Measurements from ENCODE around the gene GART.

GART gene

GRCh38 chr21:33569991-33570390 is 28.1 kb upstream of the GART start:
- DNase-seq = no peak
- H3K27ac ChIP-seq (ENCODE audit: insufficient read depth, low read length, poor library complexity, severe bottlenecking) = no peak overlapping the region

GRCh38 chr21:33568448-33568847 is 26.5 kb upstream of the GART start:
- Histone ChIP-seq H3K27ac (ENCODE audit: insufficient read depth, low read length, poor library complexity, severe bottlenecking) (no peak overlapping the region), H3K27me3 (replicated peaks; ENCODE audit: control insufficient read depth, insufficient read depth, low read length, poor library complexity, severe bottlenecking) (no peaks in the 10 kb centered on the region), H3K9me3 (ENCODE audit: control insufficient read depth, low read length) (no peaks in the 10 kb centered on the region), H3K4me3 (ENCODE audit: insufficient read depth, low read depth, low read length, poor library complexity, severe bottlenecking) (no peak overlapping the region), H3K4me1 (ENCODE audit: control insufficient read depth, insufficient read depth, low read length, poor library complexity, severe bottlenecking) (peaks cover 4% of the 10 kb centered on the region), H3K36me3 (ENCODE audit: control insufficient read depth, insufficient read depth, low read length) (peaks cover 38% of the 10 kb centered on the region)
- DNase-seq = no peak

More at GRCh38 chr21:33569991-33570390, 28.1 kb upstream of the GART start:
- Histone ChIP-seq H3K36me3 (ENCODE audit: control insufficient read depth, insufficient read depth, low read length) (peaks cover 54% of the 10 kb centered on the region), H3K27me3 (replicated peaks; ENCODE audit: control insufficient read depth, insufficient read depth, low read length, poor library complexity, severe bottlenecking) (no peaks in the 10 kb centered on the region), H3K9me3 (ENCODE audit: control insufficient read depth, low read length) (no peaks in the 10 kb centered on the region), H3K4me3 (ENCODE audit: insufficient read depth, low read depth, low read length, poor library complexity, severe bottlenecking) (no peak overlapping the region), H3K4me1 (ENCODE audit: control insufficient read depth, insufficient read depth, low read length, poor library complexity, severe bottlenecking) (peaks cover 4% of the 10 kb centered on the region)

- Histone ChIP-seq H3K4me3 (ENCODE audit: insufficient read depth, low read depth, low read length, poor library complexity, severe bottlenecking) (no peak overlapping the region), H3K36me3 (ENCODE audit: control insufficient read depth, insufficient read depth, low read length) (peaks cover 33% of the 10 kb centered on the region), H3K4me1 (ENCODE audit: control insufficient read depth, insufficient read depth, low read length, poor library complexity, severe bottlenecking) (peaks cover 4% of the 10 kb centered on the region), H3K9me3 (ENCODE audit: control insufficient read depth, low read length) (no peaks in the 10 kb centered on the region), H3K27ac (ENCODE audit: insufficient read depth, low read length, poor library complexity, severe bottlenecking) (no peak overlapping the region), H3K27me3 (replicated peaks; ENCODE audit: control insufficient read depth, insufficient read depth, low read length, poor library complexity, severe bottlenecking) (no peaks in the 10 kb centered on the region)
- no peak for DNase-seq
These were observed 26.0 kb upstream of the GART start for GRCh38 chr21:33567914-33568313.

GRCh38 chr21:33566514-33566913 is 24.6 kb upstream of the GART start:
- H3K27me3 ChIP-seq (replicated peaks; ENCODE audit: control insufficient read depth, insufficient read depth, low read length, poor library complexity, severe bottlenecking) = no peaks in the 10 kb centered on the region
- no peak for DNase-seq
- H3K4me1 ChIP-seq (ENCODE audit: control insufficient read depth, insufficient read depth, low read length, poor library complexity, severe bottlenecking) = peaks cover 4% of the 10 kb centered on the region
- no peak overlapping the region for H3K4me3 ChIP-seq (ENCODE audit: insufficient read depth, low read depth, low read length, poor library complexity, severe bottlenecking)
- H3K36me3 ChIP-seq (ENCODE audit: control insufficient read depth, insufficient read depth, low read length) = peaks cover 34% of the 10 kb centered on the region
- no peak overlapping the region for H3K27ac ChIP-seq (ENCODE audit: insufficient read depth, low read length, poor library complexity, severe bottlenecking)
- H3K9me3 ChIP-seq (ENCODE audit: control insufficient read depth, low read length) = no peaks in the 10 kb centered on the region

GRCh38 chr21:33562389-33562788 is 20.5 kb upstream of the GART start:
- DNase-seq = no peak
- H3K27me3 ChIP-seq (replicated peaks; ENCODE audit: control insufficient read depth, insufficient read depth, low read length, poor library complexity, severe bottlenecking) = no peaks in the 10 kb centered on the region
- peak overlapping the region; percentile 11 for H3K27ac ChIP-seq (ENCODE audit: insufficient read depth, low read length, poor library complexity, severe bottlenecking)
- no peaks in the 10 kb centered on the region for H3K9me3 ChIP-seq (ENCODE audit: control insufficient read depth, low read length)
- peaks cover 55% of the 10 kb centered on the region for H3K36me3 ChIP-seq (ENCODE audit: control insufficient read depth, insufficient read depth, low read length)
- no peak overlapping the region for H3K4me3 ChIP-seq (ENCODE audit: insufficient read depth, low read depth, low read length, poor library complexity, severe bottlenecking)
- peaks cover 4% of the 10 kb centered on the region for H3K4me1 ChIP-seq (ENCODE audit: control insufficient read depth, insufficient read depth, low read length, poor library complexity, severe bottlenecking)

GRCh38 chr21:33561373-33561772 is 19.5 kb upstream of the GART start:
- DNase-seq = no peak
- H3K36me3 ChIP-seq (ENCODE audit: control insufficient read depth, insufficient read depth, low read length) = peaks cover 55% of the 10 kb centered on the region
- H3K4me1 ChIP-seq (ENCODE audit: control insufficient read depth, insufficient read depth, low read length, poor library complexity, severe bottlenecking) = peaks cover 3% of the 10 kb centered on the region
- no peak overlapping the region for H3K4me3 ChIP-seq (ENCODE audit: insufficient read depth, low read depth, low read length, poor library complexity, severe bottlenecking)
- H3K27ac ChIP-seq (ENCODE audit: insufficient read depth, low read length, poor library complexity, severe bottlenecking) = no peak overlapping the region
- no peaks in the 10 kb centered on the region for H3K27me3 ChIP-seq (replicated peaks; ENCODE audit: control insufficient read depth, insufficient read depth, low read length, poor library complexity, severe bottlenecking)
- no peaks in the 10 kb centered on the region for H3K9me3 ChIP-seq (ENCODE audit: control insufficient read depth, low read length)

GRCh38 chr21:33560965-33561364 is 19.0 kb upstream of the GART start:
- H3K27me3 ChIP-seq (replicated peaks; ENCODE audit: control insufficient read depth, insufficient read depth, low read length, poor library complexity, severe bottlenecking) = no peaks in the 10 kb centered on the region
- H3K4me3 ChIP-seq (ENCODE audit: insufficient read depth, low read depth, low read length, poor library complexity, severe bottlenecking) = no peak overlapping the region
- no peaks in the 10 kb centered on the region for H3K9me3 ChIP-seq (ENCODE audit: control insufficient read depth, low read length)
- no peak for DNase-seq
- H3K4me1 ChIP-seq (ENCODE audit: control insufficient read depth, insufficient read depth, low read length, poor library complexity, severe bottlenecking) = no peaks in the 10 kb centered on the region
- H3K36me3 ChIP-seq (ENCODE audit: control insufficient read depth, insufficient read depth, low read length) = peaks cover 57% of the 10 kb centered on the region
- no peak overlapping the region for H3K27ac ChIP-seq (ENCODE audit: insufficient read depth, low read length, poor library complexity, severe bottlenecking)

GRCh38 chr21:33559813-33560212 is 17.9 kb upstream of the GART start:
- Histone ChIP-seq H3K27ac (ENCODE audit: insufficient read depth, low read length, poor library complexity, severe bottlenecking) (no peak overlapping the region), H3K9me3 (ENCODE audit: control insufficient read depth, low read length) (no peaks in the 10 kb centered on the region), H3K4me1 (ENCODE audit: control insufficient read depth, insufficient read depth, low read length, poor library complexity, severe bottlenecking) (no peaks in the 10 kb centered on the region), H3K27me3 (replicated peaks; ENCODE audit: control insufficient read depth, insufficient read depth, low read length, poor library complexity, severe bottlenecking) (no peaks in the 10 kb centered on the region), H3K4me3 (ENCODE audit: insufficient read depth, low read depth, low read length, poor library complexity, severe bottlenecking) (no peak overlapping the region), H3K36me3 (ENCODE audit: control insufficient read depth, insufficient read depth, low read length) (peaks cover 67% of the 10 kb centered on the region)
- DNase-seq = no peak

- Histone ChIP-seq H3K27me3 (replicated peaks; ENCODE audit: control insufficient read depth, insufficient read depth, low read length, poor library complexity, severe bottlenecking) (no peaks in the 10 kb centered on the region), H3K9me3 (ENCODE audit: control insufficient read depth, low read length) (no peaks in the 10 kb centered on the region), H3K4me3 (ENCODE audit: insufficient read depth, low read depth, low read length, poor library complexity, severe bottlenecking) (no peak overlapping the region), H3K36me3 (ENCODE audit: control insufficient read depth, insufficient read depth, low read length) (peaks cover 76% of the 10 kb centered on the region), H3K4me1 (ENCODE audit: control insufficient read depth, insufficient read depth, low read length, poor library complexity, severe bottlenecking) (no peaks in the 10 kb centered on the region), H3K27ac (ENCODE audit: insufficient read depth, low read length, poor library complexity, severe bottlenecking) (no peak overlapping the region)
- DNase-seq = no peak
These were observed 17.0 kb upstream of the GART start for GRCh38 chr21:33558777-33559421.

- Histone ChIP-seq H3K4me1 (ENCODE audit: control insufficient read depth, insufficient read depth, low read length, poor library complexity, severe bottlenecking) (no peaks in the 10 kb centered on the region), H3K9me3 (ENCODE audit: control insufficient read depth, low read length) (no peaks in the 10 kb centered on the region), H3K4me3 (ENCODE audit: insufficient read depth, low read depth, low read length, poor library complexity, severe bottlenecking) (no peak overlapping the region), H3K27me3 (replicated peaks; ENCODE audit: control insufficient read depth, insufficient read depth, low read length, poor library complexity, severe bottlenecking) (no peaks in the 10 kb centered on the region), H3K36me3 (ENCODE audit: control insufficient read depth, insufficient read depth, low read length) (peaks cover 88% of the 10 kb centered on the region), H3K27ac (ENCODE audit: insufficient read depth, low read length, poor library complexity, severe bottlenecking) (no peak overlapping the region)
- DNase-seq = no peak
These were observed 15.5 kb upstream of the GART start for GRCh38 chr21:33557447-33557846.
